GM12878 (cell line): ENCODE data around the gene CFAP99. TPM values are rescaled to one million over a fixed set of nuclear protein-coding genes. Genes with fewer than 3 reads are reported as not detected.

Source experiments
- ATF7 ChIP-seq: fragments of 450-650 bp; IDR thresholded peaks from 2 replicates; pipeline ENCODE4 v1.6.1; 2016; ENCODE audit warnings: low read depth, mild to moderate bottlenecking
- CUX1 ChIP-seq: IDR thresholded peaks from 2 replicates; pipeline ENCODE4 v1.6.1; 2012; ENCODE audit warnings: improper control_type of control experiment, low read depth, low read length; ENCODE audit not compliant: insufficient replicate concordance
- E2F4 ChIP-seq: IDR thresholded peaks from 2 replicates; pipeline ENCODE4 v1.6.1; 2012; ENCODE audit warnings: low read depth, low read length, improper control_type of control experiment
- ESRRA ChIP-seq: IDR thresholded peaks from 2 replicates; pipeline ENCODE4 v1.6.1; 2012; ENCODE audit warnings: mild to moderate bottlenecking, low read length, improper control_type of control experiment
- HDAC2 ChIP-seq: fragments of 200-600 bp; sonication (generic); IDR thresholded peaks from 2 replicates; pipeline ENCODE4 v1.6.1; 2017
- JUND ChIP-seq: IDR thresholded peaks from 2 replicates; pipeline ENCODE4 v1.6.1; 2012; ENCODE audit warnings: low read depth, mild to moderate bottlenecking, low read length, improper control_type of control experiment, moderate library complexity
- NFYA ChIP-seq: IDR thresholded peaks from 2 replicates; pipeline ENCODE4 v1.6.1; 2011; ENCODE audit warnings: low read depth, mild to moderate bottlenecking, low read length, improper control_type of control experiment, borderline replicate concordance
- NR2C1 ChIP-seq: fragments of 450-650 bp; IDR thresholded peaks from 2 replicates; pipeline ENCODE4 v1.6.1; 2017; ENCODE audit warnings: antibody characterized with exemption, mild to moderate bottlenecking, moderate library complexity
- PAX5 ChIP-seq: IDR thresholded peaks from 2 replicates; pipeline ENCODE4 v1.6.1; 2011; ENCODE audit warnings: low read depth, low read length, borderline replicate concordance
- POLR2AphosphoS5 ChIP-seq: IDR thresholded peaks from 2 replicates; pipeline ENCODE4 v1.6.1; 2011; ENCODE audit warnings: mild to moderate bottlenecking, low read length, inconsistent platforms
- SMAD5 ChIP-seq: IDR thresholded peaks from 2 replicates; pipeline ENCODE4 v1.6.1; 2016; ENCODE audit warnings: antibody characterized with exemption, low read depth
- SP1 ChIP-seq: IDR thresholded peaks from one replicate; pipeline ENCODE4 v1.6.1; 2011; ENCODE audit warnings: low read depth, low read length
- SREBF2 ChIP-seq: IDR thresholded peaks from 2 replicates; pipeline ENCODE4 v1.6.1; 2012; ENCODE audit warnings: mild to moderate bottlenecking, low read length
- SUZ12 ChIP-seq: fragments of 200-600 bp; sonication (generic); IDR thresholded peaks from one replicate; pipeline ENCODE4 v1.6.1; 2018; ENCODE audit warnings: antibody characterized with exemption, mild to moderate bottlenecking; ENCODE audit not compliant: unreplicated experiment
- USF2 ChIP-seq: IDR thresholded peaks from 2 replicates; pipeline ENCODE4 v1.6.1; 2011; ENCODE audit warnings: low read depth, low read length, improper control_type of control experiment, borderline replicate concordance
- polyA plus RNA-seq, 11 experiments: library from polyadenylated mRNA; depleted of rRNA in 4 of 11; unstranded in 6 of 11; stranded (reverse) in 5 of 11; fragments of >200 nt; fragmentation: Nextera tagmentation in 4 of 11; fragmentation: Illumina TruSeq in 1 of 11; extraction: Ambion mirVana in 4 of 11; extraction: Trizol in 1 of 11; gene quantifications; 1 replicate in 1 of 11; 2 replicates in 10 of 11; pipeline versions ENCODE4 v1.2.1 to v1.2.3, GENCODE V29; 2011 to 2016; ENCODE audit warnings: inconsistent platforms in 2 of 11, missing spikeins in 2 of 11, low read depth in 1 of 11
- total RNA-seq, 4 experiments: library from RNA; depleted of rRNA in 3 of 4; stranded (reverse); fragments of >200 nt in 3 of 4; fragmentation: Illumina TruSeq in 1 of 4; extraction: Trizol in 1 of 4; gene quantifications; 2 replicates each; pipeline versions ENCODE4 v1.2.1 to v1.2.3, GENCODE V29; 2013 to 2021

Gene CFAP99
- total and polyA plus RNA-seq, 10 of the 15 experiments (the other 5 are each of a cell fraction or from before 2014, with no cell fraction given) = not detected

GRCh38 chr4:2462218-2462991, 43.6 kb downstream of the CFAP99 start (continued):
- no peak for TF ChIP-seq HDAC2
- TF ChIP-seq SREBF2 = no peak
- no peak for TF ChIP-seq USF2
- no peak for TF ChIP-seq SUZ12
- TF ChIP-seq NR2C1 = no peak
- no peak for TF ChIP-seq ATF7
- no peak for TF ChIP-seq NFYA
- TF ChIP-seq PAX5 = no peak
- TF ChIP-seq JUND = no peak
- TF ChIP-seq CUX1 = no peak
- no peak for TF ChIP-seq SP1
- no peak for TF ChIP-seq E2F4
- TF ChIP-seq ESRRA = no peak
- TF ChIP-seq POLR2AphosphoS5 = no peak
- TF ChIP-seq SMAD5 = no peak
